ENCODE results near the gene POLR3GL.

DNA sequence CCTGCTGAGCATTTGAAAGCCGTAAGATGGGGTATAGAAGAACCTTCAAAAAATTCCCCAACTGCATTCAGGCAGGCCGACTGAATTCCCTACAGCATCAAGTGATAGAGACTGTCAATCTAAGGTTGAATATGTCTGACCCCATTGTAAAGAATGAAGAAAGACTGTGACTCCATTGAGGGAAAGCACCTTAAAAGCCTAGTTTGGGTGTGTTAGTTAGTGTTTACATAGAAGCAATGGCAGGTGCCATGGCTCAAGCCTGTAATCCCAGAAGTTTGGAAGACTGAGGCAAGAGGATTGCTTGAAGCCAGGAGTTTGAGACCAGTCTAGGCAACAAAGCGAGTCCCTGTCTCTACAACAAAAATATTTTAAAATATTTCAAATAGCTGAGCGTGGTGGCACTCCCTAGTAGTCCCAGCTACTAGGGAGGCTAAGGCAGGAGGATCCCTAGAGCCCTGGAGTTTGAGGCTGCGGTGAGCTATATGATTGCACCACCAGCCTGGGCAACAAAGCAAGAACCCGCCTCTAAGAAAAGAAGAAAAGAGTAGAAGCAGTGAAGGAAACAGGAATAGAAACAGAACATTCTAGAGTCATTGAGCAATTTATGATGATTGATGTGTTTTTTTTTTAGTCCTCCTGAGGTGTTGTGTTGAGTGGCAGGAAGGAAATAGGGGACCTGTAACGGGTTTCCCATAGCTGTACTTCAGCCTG is 15.4 kb downstream of the POLR3GL start:
- TF ChIP-seq POLR2A (IDR thresholded peaks at IDR 0.05): no peak
- TF ChIP-seq POLR2AphosphoS5 (IDR thresholded peaks at IDR 0.05): no peak
- TF ChIP-seq, protein P1, sequence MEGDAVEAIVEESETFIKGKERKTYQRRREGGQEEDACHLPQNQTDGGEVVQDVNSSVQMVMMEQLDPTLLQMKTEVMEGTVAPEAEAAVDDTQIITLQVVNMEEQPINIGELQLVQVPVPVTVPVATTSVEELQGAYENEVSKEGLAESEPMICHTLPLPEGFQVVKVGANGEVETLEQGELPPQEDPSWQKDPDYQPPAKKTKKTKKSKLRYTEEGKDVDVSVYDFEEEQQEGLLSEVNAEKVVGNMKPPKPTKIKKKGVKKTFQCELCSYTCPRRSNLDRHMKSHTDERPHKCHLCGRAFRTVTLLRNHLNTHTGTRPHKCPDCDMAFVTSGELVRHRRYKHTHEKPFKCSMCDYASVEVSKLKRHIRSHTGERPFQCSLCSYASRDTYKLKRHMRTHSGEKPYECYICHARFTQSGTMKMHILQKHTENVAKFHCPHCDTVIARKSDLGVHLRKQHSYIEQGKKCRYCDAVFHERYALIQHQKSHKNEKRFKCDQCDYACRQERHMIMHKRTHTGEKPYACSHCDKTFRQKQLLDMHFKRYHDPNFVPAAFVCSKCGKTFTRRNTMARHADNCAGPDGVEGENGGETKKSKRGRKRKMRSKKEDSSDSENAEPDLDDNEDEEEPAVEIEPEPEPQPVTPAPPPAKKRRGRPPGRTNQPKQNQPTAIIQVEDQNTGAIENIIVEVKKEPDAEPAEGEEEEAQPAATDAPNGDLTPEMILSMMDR (IDR thresholded peaks at IDR 0.05): no peak

Data from breast epithelium (tissue), 3 donors.